Neural progenitor cell (in vitro differentiated cells): ENCODE measurements around the gene BHLHE40.

ENCODE experiments used
- EZH2 ChIP-seq: fragments of 200-600 bp; sonication (generic); IDR thresholded peaks from 2 replicates; pipeline ENCODE4 v1.6.1; 2017; ENCODE audit warnings: antibody characterized with exemption, mild to moderate bottlenecking, moderate library complexity
- EZH2phosphoT487 ChIP-seq: fragments of 200-600 bp; sonication (generic); IDR thresholded peaks from 2 replicates; pipeline ENCODE4 v1.6.1; 2017; ENCODE audit warnings: antibody characterized with exemption
- TF ChIP-seq, protein P1 (sequence below): fragments of 200-600 bp; sonication (generic); IDR thresholded peaks from 2 replicates; pipeline ENCODE4 v1.5.1; 2017; ENCODE audit warnings: antibody characterized with exemption, mild to moderate bottlenecking

DNA sequence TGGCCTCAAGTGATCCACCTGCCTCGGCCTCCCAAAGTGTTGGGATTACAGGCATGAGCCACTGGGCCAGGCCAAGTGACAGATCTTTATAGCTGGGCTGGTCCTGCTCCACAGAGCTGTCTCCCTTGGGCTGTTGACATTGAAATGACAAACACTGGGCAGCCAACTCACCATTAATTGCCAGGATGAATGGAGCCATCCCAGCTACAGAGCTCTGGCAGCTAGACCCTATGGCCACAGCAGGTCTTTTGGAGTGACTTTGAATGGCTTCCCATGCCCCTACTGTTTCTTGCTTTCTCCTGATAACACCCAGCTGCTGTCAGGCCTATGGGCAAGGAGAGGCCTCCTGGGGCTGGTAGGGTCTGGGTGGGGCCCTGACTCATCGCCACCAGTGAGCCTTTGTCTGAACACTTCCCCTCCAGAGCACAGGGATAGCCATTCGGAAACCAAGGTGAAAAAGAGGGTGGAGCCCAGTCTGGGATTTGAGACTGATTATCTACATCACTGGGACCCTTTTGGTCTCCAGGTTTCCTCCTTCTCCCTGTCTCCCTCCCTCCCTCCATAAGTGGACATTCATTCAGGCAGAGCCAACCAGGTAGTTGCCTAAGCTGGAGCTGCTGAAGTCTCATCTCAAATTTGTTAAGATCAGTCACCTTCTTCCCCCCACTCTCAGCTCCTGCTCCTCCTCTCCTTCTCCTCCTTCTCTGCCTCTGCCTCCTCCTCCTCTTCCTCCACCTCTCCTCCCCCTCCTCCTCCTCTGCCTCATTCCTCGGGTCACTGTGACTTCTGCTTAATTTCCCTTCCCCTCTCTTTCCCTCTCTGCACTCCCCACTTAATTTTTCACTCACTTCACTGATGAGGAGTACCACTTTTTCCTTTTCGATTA lies 34.0 kb downstream of the BHLHE40 start:
- TF ChIP-seq, protein P1, sequence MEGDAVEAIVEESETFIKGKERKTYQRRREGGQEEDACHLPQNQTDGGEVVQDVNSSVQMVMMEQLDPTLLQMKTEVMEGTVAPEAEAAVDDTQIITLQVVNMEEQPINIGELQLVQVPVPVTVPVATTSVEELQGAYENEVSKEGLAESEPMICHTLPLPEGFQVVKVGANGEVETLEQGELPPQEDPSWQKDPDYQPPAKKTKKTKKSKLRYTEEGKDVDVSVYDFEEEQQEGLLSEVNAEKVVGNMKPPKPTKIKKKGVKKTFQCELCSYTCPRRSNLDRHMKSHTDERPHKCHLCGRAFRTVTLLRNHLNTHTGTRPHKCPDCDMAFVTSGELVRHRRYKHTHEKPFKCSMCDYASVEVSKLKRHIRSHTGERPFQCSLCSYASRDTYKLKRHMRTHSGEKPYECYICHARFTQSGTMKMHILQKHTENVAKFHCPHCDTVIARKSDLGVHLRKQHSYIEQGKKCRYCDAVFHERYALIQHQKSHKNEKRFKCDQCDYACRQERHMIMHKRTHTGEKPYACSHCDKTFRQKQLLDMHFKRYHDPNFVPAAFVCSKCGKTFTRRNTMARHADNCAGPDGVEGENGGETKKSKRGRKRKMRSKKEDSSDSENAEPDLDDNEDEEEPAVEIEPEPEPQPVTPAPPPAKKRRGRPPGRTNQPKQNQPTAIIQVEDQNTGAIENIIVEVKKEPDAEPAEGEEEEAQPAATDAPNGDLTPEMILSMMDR, result no peak
- TF ChIP-seq EZH2phosphoT487 (no peak), EZH2 (no peak)
